Gastrocnemius medialis (tissue), 4 donors: ENCODE results near the gene LORICRIN.

Source experiments
- CTCF ChIP-seq, 5 experiments: fragments of 450-650 bp in 3 of 5; fragments of 200-600 bp in 2 of 5; sonication (generic) in 2 of 5; IDR thresholded peaks in 4 of 5; conservative IDR thresholded peaks in 1 of 5; 1 replicate in 4 of 5; 2 replicates in 1 of 5; pipeline ENCODE4 v1.5.1; 2016 to 2019; ENCODE audit warnings: antibody characterized with exemption in 5 of 5, mild to moderate bottlenecking in 3 of 5, moderate library complexity in 3 of 5
- POLR2A ChIP-seq, 2 donors: fragments of 450-650 bp; IDR thresholded peaks; one replicate each; pipeline ENCODE4 v1.6.1; 2017; ENCODE audit warnings: antibody characterized with exemption in 2 of 2, mild to moderate bottlenecking in 2 of 2, moderate library complexity in 2 of 2

GRCh38 chr1:153212201-153212600 lies 47.3 kb upstream of the LORICRIN start:
- no peak for TF ChIP-seq POLR2A (IDR thresholded peaks at IDR 0.05)
- no peak for TF ChIP-seq CTCF (IDR thresholded peaks at IDR 0.05 in 4 of 5, conservative IDR thresholded peaks at IDR 0.05 in 1 of 5)
